NCI-H510A treated with DMSO at 0.1 percent for 48 hours (cell line): Measurements from ENCODE around the gene ENPP7.
"Not testable (repeated sequence)": the region's sequence is repeated elsewhere in the genome, so short reads cannot be mapped to it uniquely, and the experiment has no call there.

Experiments
- DNase-seq: peaks from one replicate; lab custom pipeline; 2025; lab: John Stamatoyannopoulos, UW

The ENPP7 gene

GRCh38 chr17:79749156-79749815 lies 18.5 kb downstream of the ENPP7 start:
- DNase-seq = no peak

- DNase-seq = no peak
Observed at GRCh38 chr17:79749958-79750357, 19.2 kb downstream of the ENPP7 start.

- DNase-seq = no peak
Observed at GRCh38 chr17:79750650-79751545, 20.2 kb downstream of the ENPP7 start.

GRCh38 chr17:79752175-79752574 lies 21.4 kb downstream of the ENPP7 start:
- DNase-seq = no peak

GRCh38 chr17:79754370-79754769 lies 23.6 kb downstream of the ENPP7 start:
- no peak for DNase-seq

DNA sequence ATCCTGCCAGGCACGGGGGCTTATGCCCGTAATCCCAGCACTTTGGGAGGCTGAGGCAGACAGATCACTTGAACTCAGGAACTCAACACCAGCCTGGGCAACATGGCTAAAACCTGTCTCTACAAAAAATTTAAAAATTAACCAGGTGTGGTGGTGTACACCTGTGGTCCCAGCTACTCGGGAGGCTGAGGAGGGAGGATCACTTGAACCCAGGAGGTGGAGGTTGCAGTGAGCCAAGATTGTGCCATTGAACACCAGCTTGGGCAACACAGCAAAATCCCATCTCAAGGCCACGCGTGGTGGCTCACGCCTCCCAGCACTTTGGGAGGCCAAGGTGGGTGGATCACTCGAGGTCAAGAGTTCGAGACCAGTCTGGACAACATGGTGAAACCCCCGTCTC lies 24.2 kb downstream of the ENPP7 start:
- not testable (repeated sequence) for DNase-seq

GRCh38 chr17:79755591-79755990 lies 24.8 kb downstream of the ENPP7 start:
- no peak for DNase-seq

DNA sequence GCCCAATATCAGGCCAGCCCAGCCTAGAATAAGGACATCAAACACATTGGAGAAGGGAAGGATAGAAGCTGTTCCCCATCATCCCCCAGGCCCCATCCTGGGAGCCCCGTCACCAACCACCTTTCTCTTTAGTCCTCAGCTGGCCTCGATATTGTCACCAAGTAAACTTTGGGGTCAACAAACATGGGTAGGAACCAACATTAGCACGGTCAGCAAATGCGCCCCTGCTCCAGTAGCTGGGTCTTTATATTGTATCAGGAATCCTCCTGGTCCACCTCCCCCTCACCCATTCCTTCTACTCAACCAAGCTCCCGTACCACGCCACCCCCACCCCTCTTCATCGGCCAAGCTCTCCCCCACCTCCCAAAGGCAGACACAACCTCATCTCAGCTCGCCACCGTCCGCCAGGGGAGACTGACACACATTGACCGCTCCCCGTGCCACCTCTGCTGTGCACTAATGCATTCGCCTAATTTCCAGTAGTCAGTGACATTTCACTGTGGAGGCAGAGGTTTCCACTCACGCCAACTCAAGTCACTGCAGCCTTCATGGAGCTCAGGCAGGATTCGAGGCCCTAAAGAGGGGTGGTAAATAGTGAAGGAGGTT lies 26.5 kb downstream of the ENPP7 start:
- no peak for DNase-seq

DNA sequence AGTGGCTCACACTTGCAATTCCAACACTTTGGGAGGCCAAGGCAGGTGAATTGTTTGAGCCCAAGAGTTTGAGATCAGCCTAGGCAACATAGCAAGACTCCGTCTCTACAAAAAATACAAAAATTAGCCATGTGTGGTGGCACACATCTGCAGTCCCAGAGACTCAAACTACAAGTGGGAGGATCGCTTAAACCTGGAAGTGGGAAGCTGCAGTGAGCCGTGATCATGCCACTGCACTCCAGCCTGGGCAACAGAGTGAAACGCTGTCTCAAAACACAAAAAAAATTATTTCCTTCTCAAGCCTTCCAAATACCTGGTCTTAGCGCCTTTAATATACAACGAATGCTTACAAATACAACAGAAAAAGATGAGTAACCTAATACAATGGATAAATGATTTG lies 27.5 kb downstream of the ENPP7 start:
- no peak for DNase-seq

- DNase-seq = no peak
Observed at GRCh38 chr17:79760197-79760906, 29.6 kb downstream of the ENPP7 start.

DNA sequence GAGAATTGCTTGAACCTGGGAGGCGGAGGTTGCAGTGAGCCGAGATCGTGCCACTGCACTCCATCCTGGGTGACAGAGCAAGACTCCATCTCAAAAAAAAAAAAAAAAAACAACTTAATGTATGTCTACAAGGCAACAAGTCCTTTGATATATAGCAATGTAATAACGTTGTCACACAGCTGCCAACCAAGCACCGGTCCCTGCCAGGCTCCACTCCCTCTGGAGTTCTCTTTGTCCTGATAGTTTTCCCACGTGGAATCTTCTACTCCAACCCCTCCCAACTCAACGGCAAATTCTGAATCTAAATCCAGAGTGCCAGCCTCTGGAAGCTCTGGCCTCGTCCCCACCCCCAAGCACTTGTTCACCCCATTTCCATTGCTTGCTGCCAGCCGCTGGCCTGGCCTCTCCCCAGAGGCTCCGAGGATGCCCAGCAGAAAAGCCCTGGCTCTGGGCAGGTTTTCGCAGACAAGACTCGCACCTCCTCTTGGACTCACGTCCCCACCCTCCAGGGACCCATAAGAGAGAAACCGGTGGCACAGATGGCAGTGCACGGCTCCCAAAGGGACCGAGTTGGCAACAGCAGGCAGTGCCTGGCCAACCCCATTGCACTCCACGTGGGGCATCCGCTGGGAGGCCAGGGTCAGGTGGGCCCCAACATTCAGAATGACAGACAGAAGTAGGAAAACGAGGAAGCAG lies 31.3 kb downstream of the ENPP7 start:
- DNase-seq = no peak

GRCh38 chr17:79765708-79766107 lies 35.0 kb downstream of the ENPP7 start:
- no peak for DNase-seq

- DNase-seq = no peak
Observed at GRCh38 chr17:79769570-79770506, 39.1 kb downstream of the ENPP7 start.

DNA sequence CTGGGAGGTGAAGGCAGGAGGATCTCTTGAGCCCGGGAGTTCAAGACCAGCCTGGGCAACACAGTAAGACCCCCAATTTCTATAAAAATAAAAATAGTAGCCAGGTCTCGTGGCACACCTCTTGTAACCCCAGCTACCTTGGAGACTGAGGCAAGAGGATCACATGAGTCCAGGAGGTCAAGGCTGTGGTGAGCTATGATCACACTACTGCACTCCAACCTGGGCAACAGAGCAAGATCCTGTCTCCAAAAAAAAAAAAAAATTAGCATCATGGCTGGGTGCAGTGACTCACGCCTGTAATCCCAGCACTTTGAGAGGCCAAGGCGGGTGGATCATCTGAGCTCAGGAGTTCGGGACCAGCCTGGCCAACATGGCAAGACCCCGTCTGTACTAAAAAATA lies 40.5 kb downstream of the ENPP7 start:
- DNase-seq = no peak

GRCh38 chr17:79772726-79773125 lies 42.0 kb downstream of the ENPP7 start:
- DNase-seq = not testable (repeated sequence)

GRCh38 chr17:79774561-79774975 lies 43.8 kb downstream of the ENPP7 start:
- no peak for DNase-seq

- no peak for DNase-seq
Observed at GRCh38 chr17:79775632-79776031, 44.9 kb downstream of the ENPP7 start.

DNA sequence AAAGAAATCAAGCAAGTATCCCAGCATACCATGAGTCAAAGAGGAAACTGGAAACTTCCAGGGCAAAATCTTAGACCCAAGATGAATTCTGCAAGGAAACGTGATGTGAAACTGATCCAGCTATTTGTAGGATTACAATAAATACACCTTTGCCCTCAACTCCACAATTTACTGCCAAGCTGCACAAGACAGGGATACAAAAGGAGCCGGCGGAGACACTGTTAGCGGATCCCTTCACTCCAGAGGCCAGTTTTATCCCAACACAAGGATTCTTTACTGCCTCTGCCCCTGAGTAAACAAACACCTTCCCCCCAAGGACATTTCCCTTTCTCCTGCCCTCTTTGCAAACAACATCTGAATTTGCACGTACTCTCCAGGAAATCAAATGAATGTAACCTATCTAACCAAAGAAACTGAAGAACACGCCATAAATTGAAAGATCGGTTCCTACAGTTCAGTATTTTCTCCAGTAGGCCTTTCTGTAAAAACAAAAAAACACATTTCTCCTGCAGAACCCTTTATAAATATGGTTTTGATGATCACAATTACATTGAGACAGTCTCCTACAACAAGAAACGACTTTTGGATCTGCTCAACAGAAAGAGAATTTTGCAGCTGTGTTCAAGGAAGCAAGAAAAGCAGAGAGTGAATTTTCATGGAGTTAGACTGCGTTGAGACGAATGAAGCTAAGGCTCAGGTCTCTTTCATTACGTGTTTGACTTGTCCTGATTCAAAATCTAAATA lies 45.8 kb downstream of the ENPP7 start:
- DNase-seq = no peak

- no peak for DNase-seq
Observed at GRCh38 chr17:79777120-79777893, 46.6 kb downstream of the ENPP7 start.
